Measurements from ENCODE around the gene PHETA1.
"Not testable (repeated sequence)": the region's sequence is repeated elsewhere in the genome, so short reads cannot be mapped to it uniquely, and the experiment has no call there.

Gene PHETA1

GRCh38 chr12:111405149-111405858, 36.4 kb upstream of the PHETA1 start:
- DNase-seq: peak; percentile 100

- DNase-seq: no peak
Observed at GRCh38 chr12:111404362-111405148, 35.7 kb upstream of the PHETA1 start.

- DNase-seq: not testable (repeated sequence)
Observed at GRCh38 chr12:111402490-111402824, 33.6 kb upstream of the PHETA1 start.

- no peak for DNase-seq
Observed at GRCh38 chr12:111401167-111401605, 32.3 kb upstream of the PHETA1 start.

- DNase-seq: not testable (repeated sequence)
Observed at GRCh38 chr12:111399741-111400404, 31.0 kb upstream of the PHETA1 start.

- no peak for DNase-seq
Observed at GRCh38 chr12:111398530-111398929, 29.6 kb upstream of the PHETA1 start.

GRCh38 chr12:111396726-111397445, 28.0 kb upstream of the PHETA1 start:
- DNase-seq: peak; percentile 91

GRCh38 chr12:111396271-111396670, 27.4 kb upstream of the PHETA1 start:
- DNase-seq: not testable (repeated sequence)

GRCh38 chr12:111395336-111396187, 26.7 kb upstream of the PHETA1 start:
- DNase-seq: no peak

- DNase-seq: no peak
Observed at GRCh38 chr12:111394480-111394879, 25.6 kb upstream of the PHETA1 start.

GRCh38 chr12:111393700-111394300, 24.9 kb upstream of the PHETA1 start:
- DNase-seq: no peak

GRCh38 chr12:111390910-111391309, 22.0 kb upstream of the PHETA1 start:
- no peak for DNase-seq

- DNase-seq: no peak
Observed at GRCh38 chr12:111389635-111390034, 20.7 kb upstream of the PHETA1 start.

GRCh38 chr12:111387747-111388323, 18.9 kb upstream of the PHETA1 start:
- no peak for DNase-seq

- DNase-seq: no peak
Observed at GRCh38 chr12:111386885-111387284, 18.0 kb upstream of the PHETA1 start.

GRCh38 chr12:111384596-111384995, 15.7 kb upstream of the PHETA1 start:
- no peak for DNase-seq

GRCh38 chr12:111379942-111380554, 11.2 kb upstream of the PHETA1 start:
- DNase-seq: no peak

- DNase-seq: no peak
Observed at GRCh38 chr12:111377440-111377839, 8.5 kb upstream of the PHETA1 start.

- DNase-seq: not testable (repeated sequence)
Observed at GRCh38 chr12:111373231-111373630, 4.3 kb upstream of the PHETA1 start.

- no peak for DNase-seq
Observed at GRCh38 chr12:111369496-111370220, 763 bp upstream of the PHETA1 start.

All from T-helper 9 cell (primary cell).